Heart right ventricle (tissue), 16 donors: ENCODE data around the gene NFATC2IP. TPM values are rescaled to one million over a fixed set of nuclear protein-coding genes. Genes with fewer than 3 reads are reported as not detected.

Source experiments
- ATAC-seq, 8 donors: fragments of 200-7000 bp; cut with Tn5 transposase; one replicate each; pipeline ENCODE4 v1.9.1; 2020; ENCODE audit warnings: mild to moderate bottlenecking in 8 of 8, moderate library complexity in 8 of 8, moderate number of reproducible peaks in 1 of 8
- DNase-seq, 2 donors: peaks; one replicate each; pipeline ENCODE4 v3.0.0-alpha.2; 2020
- H3K27ac ChIP-seq, 10 donors: fragments of 200-600 bp; sonication (generic) in 2 of 10; one replicate each; pipeline versions ENCODE4 v1.5.0 to v1.8.0; 2020 to 2022; ENCODE audit warnings: mild to moderate bottlenecking in 3 of 10
- H3K27me3 ChIP-seq, 7 donors: fragments of 200-600 bp; one replicate each; pipeline ENCODE4 v1.8.0; 2021 to 2022; ENCODE audit warnings: mild to moderate bottlenecking in 2 of 7
- H3K36me3 ChIP-seq, 9 donors: fragments of 200-600 bp; sonication (generic) in 1 of 9; one replicate each; pipeline versions ENCODE4 v1.5.0 to v1.8.0; 2020 to 2022; ENCODE audit warnings: mild to moderate bottlenecking in 2 of 9
- H3K4me1 ChIP-seq, 9 donors: fragments of 200-600 bp; sonication (generic) in 1 of 9; one replicate each; pipeline versions ENCODE4 v1.5.0 to v1.8.0; 2020 to 2022; ENCODE audit warnings: mild to moderate bottlenecking in 4 of 9
- H3K4me3 ChIP-seq, 10 donors: fragments of 200-600 bp; sonication (generic) in 2 of 10; one replicate each; pipeline versions ENCODE4 v1.5.0 to v1.8.0; 2020 to 2022; ENCODE audit warnings: mild to moderate bottlenecking in 7 of 10, moderate library complexity in 2 of 10
- H3K9me3 ChIP-seq, 11 donors: fragments of 200-600 bp in 10 of 11; sonication (generic) in 2 of 11; one replicate each; pipeline versions ENCODE4 v1.5.0 to v1.8.0; 2013 to 2022; ENCODE audit warnings: mild to moderate bottlenecking in 2 of 11, control low read depth in 1 of 11, moderate library complexity in 1 of 11
- WGBS, 2 donors: extraction: QIAGEN DNeasy Blood & Tissue Kit; methylation state at CpG; one replicate each; pipeline ENCODE4 v1.1.7; 2013; ENCODE audit warnings: inconsistent platforms in 1 of 2; 5-methylcytosine and 5-hydroxymethylcytosine counted together
- intact Hi-C, 10 donors: fragments of 100-400 bp; cut with DNase I; formaldehyde crosslinking; loops; one replicate each; pipeline versions ENCODE4 v1.11.1 to v1.14.2; 2022
- polyA plus RNA-seq, 2 donors: library from polyadenylated mRNA; stranded (reverse); fragments of 200-250 nt; gene quantifications; one replicate each; pipeline ENCODE4 v1.2.3, GENCODE V29; 2013
- total RNA-seq, 10 donors: library from RNA; stranded (reverse); fragmentation: NEBNext Ultra II Directional in 3 of 10; extraction: Animal tissue kit (Norgen Biotek cat#: 25700) in 3 of 10; gene quantifications; one replicate each; pipeline versions ENCODE4 v1.2.1 to v1.2.4, GENCODE V29; 2021 to 2023
- TF ChIP-seq, protein P1 (sequence below), 9 donors: fragments of 200-600 bp; sonication (generic) in 2 of 9; IDR thresholded peaks; one replicate each; pipeline versions ENCODE4 v1.5.0 to v1.8.0; 2021 to 2022; ENCODE audit warnings: antibody characterized with exemption in 9 of 9, mild to moderate bottlenecking in 5 of 9, moderate library complexity in 1 of 9
- donor health status: Arrhythmogenic right ventricular cardiomyopathy.
- donor health status: ischemic (EF 13 %, LVEDD 7.1; RV severe dilation, severe dysfunction).
- donor health status: healthy with polysubstance abuse.
- donor health status: DM: no; HTN: yes; CAD: no.
- donor health status: DM: no; HTN: no; CAD: no.
- donor health status: ischemic (EF 25% LVEDD 6.9; RV normal size, moderate dysfunction).
- donor health status: ischemic (EF 25% LVEDD 5.7; RV mildly dilated, moderate dysfunction).
- donor health status: healthy.
- donor health status: DM: yes; HTN: yes; CAD: no.
- donor health status: Ischemic cardiomyopathy.
- donor health status: ischemic (EF 35%, LVEDD 5.7; RV mildly dilated, moderate dysfunction).
- donor health status: nonischemic (EF 11% LVEDD 7.7; RV severe dilation, severe dysfunction).
- donor health status: DM: yes; HTN: yes; CAD: no.
- donor health status: PGD.
- donor health status: ischemic (EF 29% LVEDD 5.4; RV normal size, mild dysfunction).
- donor health status: nonischemic (EF 23%, LVEDD 6.1; RV moderate dilation, normal function).

Gene NFATC2IP
- total and polyA plus RNA-seq, 12 donors, result 13.8 to 24.4 (median 17.0) TPM

DNA sequence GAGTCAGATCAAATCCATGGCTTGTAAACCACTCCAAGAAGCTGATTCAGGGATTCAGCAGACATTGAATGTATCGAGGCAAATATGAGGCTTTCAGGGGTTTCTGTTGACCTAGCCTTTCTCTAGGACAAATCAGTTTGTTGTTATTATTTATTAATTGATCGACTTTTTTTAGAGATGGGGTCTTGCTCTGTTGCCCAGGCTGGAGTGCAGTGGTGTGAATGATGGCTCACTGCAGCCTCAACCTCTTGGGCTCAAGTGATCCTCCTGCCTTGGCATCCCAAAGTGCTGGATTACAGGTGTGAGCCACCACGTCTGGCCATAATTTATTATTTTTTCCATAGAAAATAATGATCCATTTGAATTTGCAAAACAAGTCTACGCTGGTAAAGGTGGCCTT lies 61.1 kb downstream of the NFATC2IP start:
- H3K27me3 ChIP-seq, result peaks cover 0 to 10% (median 0%) of the 10 kb centered on the region in 7 donors
- TF ChIP-seq, protein P1, sequence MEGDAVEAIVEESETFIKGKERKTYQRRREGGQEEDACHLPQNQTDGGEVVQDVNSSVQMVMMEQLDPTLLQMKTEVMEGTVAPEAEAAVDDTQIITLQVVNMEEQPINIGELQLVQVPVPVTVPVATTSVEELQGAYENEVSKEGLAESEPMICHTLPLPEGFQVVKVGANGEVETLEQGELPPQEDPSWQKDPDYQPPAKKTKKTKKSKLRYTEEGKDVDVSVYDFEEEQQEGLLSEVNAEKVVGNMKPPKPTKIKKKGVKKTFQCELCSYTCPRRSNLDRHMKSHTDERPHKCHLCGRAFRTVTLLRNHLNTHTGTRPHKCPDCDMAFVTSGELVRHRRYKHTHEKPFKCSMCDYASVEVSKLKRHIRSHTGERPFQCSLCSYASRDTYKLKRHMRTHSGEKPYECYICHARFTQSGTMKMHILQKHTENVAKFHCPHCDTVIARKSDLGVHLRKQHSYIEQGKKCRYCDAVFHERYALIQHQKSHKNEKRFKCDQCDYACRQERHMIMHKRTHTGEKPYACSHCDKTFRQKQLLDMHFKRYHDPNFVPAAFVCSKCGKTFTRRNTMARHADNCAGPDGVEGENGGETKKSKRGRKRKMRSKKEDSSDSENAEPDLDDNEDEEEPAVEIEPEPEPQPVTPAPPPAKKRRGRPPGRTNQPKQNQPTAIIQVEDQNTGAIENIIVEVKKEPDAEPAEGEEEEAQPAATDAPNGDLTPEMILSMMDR (IDR thresholded peaks at IDR 0.05), result no peak
- no peak overlapping the region for H3K4me3 ChIP-seq
- H3K27ac ChIP-seq, result no peak overlapping the region
- DNase-seq (no peak), ATAC-seq (no peak)
- H3K4me1 ChIP-seq, result peaks cover 0 to 40% (median 0%) of the 10 kb centered on the region in 9 donors
- intact Hi-C loops, result no loop called here
- no peaks in the 10 kb centered on the region for H3K36me3 ChIP-seq
- 79 to 85% methylated on average over 4 of the region's 4 CpGs for WGBS, 2 donors
- H3K9me3 ChIP-seq, result no peaks in the 10 kb centered on the region

DNA sequence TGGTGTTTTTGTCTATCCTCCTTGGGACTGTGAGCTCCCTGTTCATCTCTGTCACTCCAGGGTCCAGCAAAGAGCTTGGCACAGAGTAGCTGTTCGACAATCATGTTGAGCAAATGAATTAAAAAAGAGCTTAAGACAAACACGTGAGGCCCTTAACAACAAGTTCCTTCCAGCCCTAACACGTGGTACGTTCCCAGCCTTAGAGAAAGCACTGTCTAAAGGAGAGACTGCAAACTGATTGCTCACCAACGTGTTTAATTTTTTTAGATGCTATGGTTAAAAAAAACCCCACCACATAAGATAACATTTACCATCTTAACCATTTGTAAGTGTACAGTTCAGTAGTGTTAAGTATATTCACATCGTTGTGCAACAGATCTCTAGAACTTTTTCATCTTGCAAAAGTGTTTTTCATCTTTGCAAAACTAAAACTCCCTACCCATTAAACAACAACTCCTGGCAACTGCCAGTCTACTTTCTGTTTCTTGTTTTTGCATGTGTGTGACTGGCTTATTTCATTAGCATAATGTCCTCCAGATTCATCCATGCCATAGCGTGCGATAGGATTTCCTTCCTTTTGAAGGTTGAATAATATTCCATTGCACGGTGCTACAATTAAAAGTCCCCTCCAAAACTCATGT lies 62.3 kb downstream of the NFATC2IP start:
- Histone ChIP-seq H3K36me3 (no peaks in the 10 kb centered on the region), H3K9me3 (no peaks in the 10 kb centered on the region), H3K4me1 (peaks cover 0 to 35% (median 0%) of the 10 kb centered on the region in 9 donors), H3K4me3 (no peak overlapping the region), H3K27me3 (peaks cover 0 to 10% (median 0%) of the 10 kb centered on the region in 7 donors), H3K27ac (peak overlapping the region in 1 of 10 donors; percentile 0)
- TF ChIP-seq, protein P1 (IDR thresholded peaks at IDR 0.05), result no peak
- intact Hi-C loops, result no loop called here
- ATAC-seq, result no peak
- DNase-seq, result no peak
- 68 to 70% methylated on average over 9 of the region's 9 CpGs for WGBS, 2 donors

DNA sequence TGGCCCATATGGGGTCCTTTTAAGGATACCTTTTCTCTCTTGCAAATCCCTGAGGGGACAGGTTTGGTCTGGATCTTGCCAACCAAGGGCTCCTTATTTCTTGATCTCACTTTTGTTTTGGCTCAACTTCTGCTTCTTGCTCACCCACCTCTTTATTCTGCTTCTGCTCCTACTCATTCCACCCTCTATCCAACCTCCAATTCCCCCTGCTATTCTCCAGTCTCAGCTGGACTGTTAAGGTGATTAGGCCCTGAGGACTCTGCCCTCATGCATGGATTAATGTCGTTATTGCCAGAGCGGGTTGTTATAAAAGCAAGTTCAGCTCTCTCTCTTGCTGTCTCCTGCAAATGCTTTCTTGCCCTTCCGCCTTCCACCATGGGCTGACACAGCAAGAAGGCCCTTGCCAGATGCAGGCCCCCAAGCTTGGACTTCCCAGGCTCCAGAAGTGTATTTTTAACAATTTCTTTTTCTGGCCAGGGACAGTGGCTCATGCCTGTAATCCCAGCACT lies 63.9 kb downstream of the NFATC2IP start:
- no peaks in the 10 kb centered on the region for H3K27me3 ChIP-seq
- no peak for DNase-seq
- peak overlapping the region in 1 of 10 donors; percentile 12 for H3K27ac ChIP-seq
- no peaks in the 10 kb centered on the region for H3K9me3 ChIP-seq
- no peak overlapping the region for H3K4me3 ChIP-seq
- peaks cover 0 to 20% (median 0%) of the 10 kb centered on the region in 9 donors for H3K4me1 ChIP-seq
- no peaks in the 10 kb centered on the region for H3K36me3 ChIP-seq
- TF ChIP-seq, protein P1 (IDR thresholded peaks at IDR 0.05), result no peak
- 85 to 89% methylated on average over 3 of the region's 3 CpGs for WGBS, 2 donors
- ATAC-seq, result no peak
- intact Hi-C loops, result no loop called here

Other genes starting within 250 kb of the NFATC2IP start
- 100 to 1,000 TPM; 256 to 544 (median 401) TPM for gene EIF3C, start 239.5 kb upstream of the NFATC2IP start, total RNA-seq
- 1,000 to 10,000 TPM in 1 of 2 donors, 100 to 1,000 TPM in 1; 549 to 1,102 TPM for gene EIF3C, start 239.5 kb upstream of the NFATC2IP start, polyA plus RNA-seq
- 1 to 10 TPM in 1 of 10 donors, under 1 TPM in 4, not detected in 5; 0.22 to 1.3 (median 0.59) TPM for gene NPIPB9, start 199.2 kb upstream of the NFATC2IP start, total RNA-seq
- gene NPIPB9, start 199.2 kb upstream of the NFATC2IP start, polyA plus RNA-seq, result 1 to 10 TPM in 1 of 2 donors, under 1 TPM in 1; 0.10 to 1.4 TPM
- 10 to 100 TPM; 37.4 to 66.2 (median 45.9) TPM for gene ATXN2L, start 127.9 kb upstream of the NFATC2IP start, total RNA-seq
- gene ATXN2L, start 127.9 kb upstream of the NFATC2IP start, polyA plus RNA-seq, result 10 to 100 TPM; 36.0 to 99.9 TPM
- 100 to 1,000 TPM; 193 to 250 (median 236) TPM for gene TUFM, start 104.6 kb upstream of the NFATC2IP start, total RNA-seq
- gene TUFM, start 104.6 kb upstream of the NFATC2IP start, polyA plus RNA-seq, result 100 to 1,000 TPM; 286 to 362 TPM
- 10 to 100 TPM; 30.6 to 54.5 (median 36.6) TPM for gene SH2B1, start 87.1 kb upstream of the NFATC2IP start, total RNA-seq
- 10 to 100 TPM; 30.2 to 72.1 TPM for gene SH2B1, start 87.1 kb upstream of the NFATC2IP start, polyA plus RNA-seq
- gene ATP2A1, start 72.4 kb upstream of the NFATC2IP start, total RNA-seq, result 1 to 10 TPM in 1 of 10 donors, under 1 TPM in 9; 0.13 to 1.0 (median 0.23) TPM
- under 1 TPM; 0.13 to 0.44 TPM for gene ATP2A1, start 72.4 kb upstream of the NFATC2IP start, polyA plus RNA-seq
- gene RABEP2, start 25.7 kb upstream of the NFATC2IP start, total RNA-seq, result 10 to 100 TPM; 11.8 to 20.0 (median 15.5) TPM
- 10 to 100 TPM; 18.7 to 47.6 TPM for gene RABEP2, start 25.7 kb upstream of the NFATC2IP start, polyA plus RNA-seq
- under 1 TPM in 1 of 10 donors, not detected in 9; 0.19 TPM for gene CD19, start 19.0 kb upstream of the NFATC2IP start, total RNA-seq
- gene CD19, start 19.0 kb upstream of the NFATC2IP start, polyA plus RNA-seq, result under 1 TPM in 1 of 2 donors, not detected in 1; 0.06 TPM
- 10 to 100 TPM; 12.9 to 23.3 (median 17.2) TPM for gene SPNS1, start 23.8 kb downstream of the NFATC2IP start, total RNA-seq
- 10 to 100 TPM; 42.5 to 44.5 TPM for gene SPNS1, start 23.8 kb downstream of the NFATC2IP start, polyA plus RNA-seq
- 1 to 10 TPM in 6 of 10 donors, under 1 TPM in 4; 0.35 to 6.7 (median 1.6) TPM for gene LAT, start 34.1 kb downstream of the NFATC2IP start, total RNA-seq
- 1 to 10 TPM; 1.8 to 7.2 TPM for gene LAT, start 34.1 kb downstream of the NFATC2IP start, polyA plus RNA-seq